NCI-H146 treated with DMSO at 0.1 percent for 48 hours (cell line): Measurements from ENCODE around the gene RAB44.

Source experiments
- DNase-seq: peaks from one replicate; lab custom pipeline; 2025; ENCODE audit not compliant: unreplicated experiment; lab: John Stamatoyannopoulos, UW

RAB44 gene

GRCh38 chr6:36685926-36686667, 11.5 kb upstream of the RAB44 start:
- DNase-seq: no peak

- DNase-seq: no peak
Measured at GRCh38 chr6:36686668-36687513, 10.7 kb upstream of the RAB44 start.

GRCh38 chr6:36688063-36688738, 9.4 kb upstream of the RAB44 start:
- DNase-seq: no peak

- no peak for DNase-seq
Measured at GRCh38 chr6:36688739-36689075, 8.9 kb upstream of the RAB44 start.

GRCh38 chr6:36691011-36691410, 6.6 kb upstream of the RAB44 start:
- no peak for DNase-seq

- no peak for DNase-seq
Measured at GRCh38 chr6:36691612-36692011, 6.0 kb upstream of the RAB44 start.

- DNase-seq: no peak
Measured at GRCh38 chr6:36692220-36692619, 5.4 kb upstream of the RAB44 start.

GRCh38 chr6:36692861-36693702, 4.5 kb upstream of the RAB44 start:
- DNase-seq: no peak

- no peak for DNase-seq
Measured at GRCh38 chr6:36694616-36695015, 3.0 kb upstream of the RAB44 start.

GRCh38 chr6:36695414-36695813, 2.2 kb upstream of the RAB44 start:
- no peak for DNase-seq

- DNase-seq: no peak
Measured at GRCh38 chr6:36698196-36698595, 570 bp downstream of the RAB44 start.

GRCh38 chr6:36698871-36699271, 1.2 kb downstream of the RAB44 start:
- no peak for DNase-seq

- no peak for DNase-seq
Measured at GRCh38 chr6:36699348-36699747, 1.7 kb downstream of the RAB44 start.

GRCh38 chr6:36700071-36700812, 2.6 kb downstream of the RAB44 start:
- DNase-seq: no peak

- no peak for DNase-seq
Measured at GRCh38 chr6:36700831-36701230, 3.2 kb downstream of the RAB44 start.

- no peak for DNase-seq
Measured at GRCh38 chr6:36701401-36701991, 3.9 kb downstream of the RAB44 start.

GRCh38 chr6:36702656-36703055, 5.0 kb downstream of the RAB44 start:
- DNase-seq: no peak

GRCh38 chr6:36703081-36703606, 5.5 kb downstream of the RAB44 start:
- no peak for DNase-seq

GRCh38 chr6:36703982-36704381, 6.4 kb downstream of the RAB44 start:
- DNase-seq: no peak
